IgD-negative memory B cell (primary cell): ENCODE results near the gene RTP5. TPM values are rescaled to one million over a fixed set of nuclear protein-coding genes. Genes with fewer than 3 reads are reported as not detected.
"Not testable (repeated sequence)": the region's sequence is repeated elsewhere in the genome, so short reads cannot be mapped to it uniquely, and the experiment has no call there.

Source experiments
- H3K27ac Mint-ChIP-seq, 3 donors: one replicate each; pipeline ENCODE4 v1.8.0; 2020 to 2022; ENCODE audit warnings: mild to moderate bottlenecking in 3 of 3, mixed read lengths in 3 of 3, moderate library complexity in 1 of 3
- H3K27me3 Mint-ChIP-seq: one replicate; pipeline ENCODE4 v1.8.0; 2021; ENCODE audit warnings: mixed read lengths
- H3K36me3 Mint-ChIP-seq: one replicate; pipeline ENCODE4 v1.8.0; 2020; ENCODE audit warnings: mild to moderate bottlenecking, mixed read lengths
- H3K4me1 Mint-ChIP-seq, 3 donors: one replicate each; pipeline ENCODE4 v1.8.0; 2020 to 2022; ENCODE audit warnings: mixed read lengths in 3 of 3, mild to moderate bottlenecking in 1 of 3
- H3K4me3 Mint-ChIP-seq, 4 donors: one replicate each; pipeline ENCODE4 v1.8.0; 2020 to 2022; ENCODE audit warnings: mild to moderate bottlenecking in 4 of 4, mixed read lengths in 4 of 4, moderate library complexity in 3 of 4
- H3K9me3 Mint-ChIP-seq, 3 donors: one replicate each; pipeline ENCODE4 v1.8.0; 2020 to 2021; ENCODE audit warnings: mixed read lengths in 3 of 3, mild to moderate bottlenecking in 1 of 3
- polyA plus RNA-seq: library from polyadenylated mRNA; unstranded; fragments of 300-500 nt; fragmentation: Illumina TruSeq; gene quantifications from one replicate; pipeline ENCODE4 v1.2.3, GENCODE V29; 2021

Gene RTP5
- polyA plus RNA-seq, 1 donor from 2014 or later, result not detected

DNA sequence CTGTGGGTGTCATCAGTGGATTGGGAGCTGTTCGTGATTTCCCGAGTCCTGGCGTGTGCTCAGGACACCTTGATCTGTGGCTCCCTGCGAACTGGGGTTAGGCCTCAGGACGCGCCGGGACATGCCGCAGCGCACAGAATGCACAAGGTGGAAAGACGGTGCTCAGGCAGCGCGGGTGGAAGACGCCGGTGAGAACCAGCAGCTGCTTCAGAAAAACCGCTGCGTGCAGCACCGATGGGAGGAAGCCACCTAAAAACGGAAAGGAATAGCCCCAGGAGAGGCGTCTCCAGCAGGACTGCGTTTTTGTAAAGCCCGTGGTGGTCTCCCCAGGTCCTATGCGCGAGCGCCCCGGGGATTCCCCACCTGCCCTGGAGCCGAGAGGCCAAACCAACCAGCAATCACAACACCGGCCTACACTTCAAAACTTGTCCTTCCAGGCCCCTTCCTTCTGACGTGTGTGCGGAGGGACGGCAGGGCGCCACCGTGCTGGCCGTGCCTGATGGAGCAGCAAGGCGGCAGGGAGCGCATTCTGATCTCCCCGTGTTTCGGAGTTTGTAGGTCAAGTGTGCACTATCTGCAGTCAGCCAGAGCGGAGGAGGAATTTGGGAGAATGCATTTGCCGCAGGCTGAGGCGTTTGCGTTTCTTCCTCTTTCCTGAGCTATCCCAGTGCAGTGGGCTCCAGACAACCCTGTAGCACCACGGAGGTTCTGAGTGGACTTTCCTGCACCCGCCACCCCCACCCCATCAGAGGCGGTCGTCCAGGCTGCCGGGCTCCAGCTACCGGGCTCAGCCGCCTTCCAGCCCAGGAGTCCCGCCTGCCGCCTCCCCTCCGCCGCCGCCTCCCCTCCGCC, 32.2 kb downstream of the RTP5 start:
- no peaks in the 10 kb centered on the region for H3K9me3 Mint-ChIP-seq
- peak overlapping the region in 1 of 3 donors; percentile 56 for H3K27ac Mint-ChIP-seq
- H3K27me3 Mint-ChIP-seq, result no peaks in the 10 kb centered on the region
- H3K4me3 Mint-ChIP-seq, result no peak overlapping the region
- H3K36me3 Mint-ChIP-seq, result peaks cover 2% of the 10 kb centered on the region
- peaks cover 0 to 3% (median 0%) of the 10 kb centered on the region in 3 donors for H3K4me1 Mint-ChIP-seq

DNA sequence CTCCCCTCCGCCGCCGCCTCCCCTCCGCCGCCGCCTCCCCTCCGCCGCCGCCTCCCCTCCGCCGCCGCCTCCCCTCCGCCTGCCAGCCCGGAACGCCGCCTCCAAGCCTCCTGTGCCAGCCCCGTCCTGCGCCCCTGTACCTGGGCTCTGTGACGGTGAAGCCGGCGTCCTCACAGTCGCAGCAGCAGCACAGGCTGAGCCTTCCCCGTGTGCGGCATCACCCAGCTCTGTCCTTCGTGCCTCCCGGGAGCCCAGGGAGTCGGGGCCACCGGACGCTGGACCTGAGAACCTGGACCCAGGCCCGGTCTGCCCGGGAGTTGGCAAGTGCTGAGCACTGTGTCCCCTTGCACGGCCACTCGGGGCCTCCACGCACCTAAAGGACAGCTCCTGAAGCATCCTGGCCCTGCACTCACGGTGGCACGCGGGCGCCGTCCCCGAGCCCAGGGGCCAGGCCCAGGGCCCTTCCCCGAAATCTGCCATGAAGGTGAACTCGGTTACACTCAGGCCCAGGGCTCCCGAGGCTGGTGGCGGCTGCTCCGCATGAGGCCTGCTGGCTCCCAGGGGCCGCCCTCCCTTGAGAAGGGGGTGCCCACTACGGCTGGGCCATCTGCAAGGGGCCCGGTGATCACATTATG, 32.9 kb downstream of the RTP5 start:
- H3K27me3 Mint-ChIP-seq, result no peaks in the 10 kb centered on the region
- H3K36me3 Mint-ChIP-seq, result peaks cover 4% of the 10 kb centered on the region
- no peak overlapping the region for H3K4me3 Mint-ChIP-seq
- no peak overlapping the region for H3K27ac Mint-ChIP-seq
- H3K9me3 Mint-ChIP-seq, result no peaks in the 10 kb centered on the region
- peaks cover 0 to 3% (median 0%) of the 10 kb centered on the region in 3 donors for H3K4me1 Mint-ChIP-seq

DNA sequence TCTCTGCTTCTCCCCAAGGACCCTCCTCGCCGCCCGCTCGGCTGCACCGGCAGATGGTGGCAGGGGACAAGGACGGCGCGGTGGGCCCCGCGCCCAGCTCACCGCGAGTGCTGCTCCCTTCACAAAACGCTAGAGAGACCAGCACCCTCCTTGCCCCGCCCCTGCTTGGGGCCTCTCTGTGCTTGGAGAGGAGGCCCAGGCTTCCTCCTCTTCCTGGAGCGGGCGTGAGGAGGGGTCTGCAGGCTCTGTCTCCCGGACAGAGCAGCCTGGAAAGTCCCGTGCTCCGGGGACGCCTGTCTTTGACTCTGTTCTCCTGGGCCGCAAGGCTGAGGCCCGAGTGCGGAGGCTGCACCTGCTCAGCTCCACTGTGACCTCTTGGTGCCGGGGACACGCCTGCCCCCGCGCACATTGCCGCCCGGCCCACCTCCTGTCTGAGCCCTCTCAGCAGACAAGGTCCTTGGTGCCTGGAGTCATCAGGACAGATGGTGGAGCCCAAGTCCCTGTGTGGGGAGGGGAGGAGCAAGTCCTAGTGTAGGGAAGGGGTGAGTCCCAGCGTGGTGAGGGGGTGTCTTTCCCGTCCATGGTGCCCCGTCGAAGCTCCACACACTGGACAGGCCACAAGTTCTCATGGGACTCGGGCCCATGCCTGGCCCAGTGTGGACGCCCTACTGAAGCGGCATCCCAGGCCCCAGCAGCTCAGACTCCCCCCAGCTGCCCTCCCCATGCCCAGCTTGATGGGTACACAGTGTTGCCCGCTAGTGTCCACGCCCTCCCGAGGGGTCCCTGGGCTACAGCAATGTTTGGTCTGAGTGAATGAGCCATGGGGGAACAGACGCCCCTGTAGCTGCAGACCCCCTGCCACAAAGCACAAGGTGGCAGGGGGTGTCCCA, 33.8 kb downstream of the RTP5 start:
- Mint-ChIP-seq H3K4me1 (peaks cover 0 to 3% (median 0%) of the 10 kb centered on the region in 3 donors), H3K27ac (no peak overlapping the region), H3K9me3 (no peaks in the 10 kb centered on the region), H3K27me3 (no peaks in the 10 kb centered on the region), H3K4me3 (peak overlapping the region in 1 of 4 donors; percentile 8), H3K36me3 (peaks cover 2% of the 10 kb centered on the region)

DNA sequence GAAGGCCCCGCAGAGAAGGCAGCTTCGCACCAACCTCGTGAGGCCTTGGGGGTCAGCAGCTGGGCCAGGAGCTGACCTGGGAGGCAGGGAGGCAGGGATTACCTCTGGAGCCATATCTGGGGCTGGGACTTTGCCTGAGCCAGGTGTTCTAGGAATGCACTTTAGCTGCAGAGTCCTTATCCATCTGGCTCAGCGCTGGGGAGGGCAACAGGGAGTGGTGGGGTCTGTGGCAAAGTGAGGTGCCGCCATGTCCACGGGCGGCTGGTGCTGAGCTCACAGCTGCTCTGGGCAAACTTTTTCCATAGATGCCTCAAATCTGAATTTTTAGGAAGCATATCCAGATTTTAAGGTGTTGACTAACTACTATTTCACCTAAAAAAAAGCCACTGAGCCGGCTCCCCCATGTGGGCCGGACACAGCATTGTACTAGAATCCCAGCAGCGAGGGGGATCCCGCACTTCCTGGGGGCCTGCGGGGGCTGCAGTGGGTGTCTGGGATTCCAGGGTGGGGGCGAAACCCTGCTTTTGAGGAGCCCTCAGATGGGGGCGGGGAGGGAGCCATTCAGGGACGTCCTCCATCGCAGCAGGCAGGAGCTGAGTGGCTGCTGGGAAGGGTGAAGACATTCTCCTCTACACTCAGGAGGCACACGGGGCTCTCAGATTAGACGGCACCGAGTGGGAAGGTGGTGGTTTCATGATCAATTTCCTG, 34.6 kb downstream of the RTP5 start:
- Mint-ChIP-seq H3K36me3 (peaks cover 2% of the 10 kb centered on the region), H3K27me3 (no peaks in the 10 kb centered on the region), H3K4me1 (peaks cover 0 to 4% (median 0%) of the 10 kb centered on the region in 3 donors), H3K9me3 (no peaks in the 10 kb centered on the region), H3K4me3 (no peak overlapping the region), H3K27ac (no peak overlapping the region)

DNA sequence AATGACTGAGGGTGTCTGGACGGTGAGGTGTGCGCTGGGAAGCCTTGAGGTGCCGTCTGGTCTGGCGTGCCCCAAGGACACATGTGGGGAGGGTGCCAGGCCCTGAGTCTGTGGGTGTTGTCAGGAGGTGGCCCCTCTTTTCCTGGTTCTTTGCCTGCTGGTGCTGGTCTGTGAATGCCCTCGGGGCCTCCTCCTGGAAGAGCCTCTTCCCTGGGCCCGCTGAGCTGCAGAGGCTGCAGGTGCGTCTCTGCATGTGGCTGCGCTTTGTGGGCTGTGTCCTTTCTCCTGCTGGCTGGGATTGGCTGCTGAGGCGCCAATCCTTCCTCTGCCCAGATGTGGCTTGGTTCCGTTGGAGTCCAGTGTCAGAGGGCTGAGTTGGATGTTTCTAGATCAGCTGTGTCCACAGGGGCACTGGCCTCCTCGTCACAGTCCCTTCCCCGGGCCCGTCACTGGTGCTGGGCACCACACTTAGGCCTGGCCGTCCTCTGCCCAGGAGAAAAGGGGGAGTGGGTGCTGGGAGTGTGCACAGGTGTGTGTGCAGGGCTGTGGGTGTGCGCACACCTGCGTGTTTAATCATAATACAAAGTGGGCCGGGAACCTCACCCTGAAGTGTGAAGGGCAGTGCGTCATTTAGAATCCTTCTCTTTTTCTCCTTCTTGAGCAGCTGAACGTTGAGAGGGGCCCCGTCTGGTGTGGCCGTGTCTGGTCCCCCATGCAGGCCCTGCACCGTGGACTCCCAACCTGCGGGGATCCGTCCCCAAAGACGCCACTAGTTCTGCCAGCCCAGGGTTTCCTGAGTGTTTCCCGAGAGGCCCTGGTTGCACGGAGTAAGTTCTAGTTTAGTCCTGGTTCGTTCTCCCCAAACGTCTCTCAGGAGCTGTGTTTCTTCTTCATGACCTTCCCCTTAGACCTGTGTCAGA, 35.5 kb downstream of the RTP5 start:
- no peak overlapping the region for H3K4me3 Mint-ChIP-seq
- H3K9me3 Mint-ChIP-seq, result no peaks in the 10 kb centered on the region
- H3K36me3 Mint-ChIP-seq, result peaks cover 2% of the 10 kb centered on the region
- H3K4me1 Mint-ChIP-seq, result peaks cover 0 to 4% (median 0%) of the 10 kb centered on the region in 3 donors
- peak overlapping the region in 1 of 3 donors; percentile 35 for H3K27ac Mint-ChIP-seq
- no peaks in the 10 kb centered on the region for H3K27me3 Mint-ChIP-seq

DNA sequence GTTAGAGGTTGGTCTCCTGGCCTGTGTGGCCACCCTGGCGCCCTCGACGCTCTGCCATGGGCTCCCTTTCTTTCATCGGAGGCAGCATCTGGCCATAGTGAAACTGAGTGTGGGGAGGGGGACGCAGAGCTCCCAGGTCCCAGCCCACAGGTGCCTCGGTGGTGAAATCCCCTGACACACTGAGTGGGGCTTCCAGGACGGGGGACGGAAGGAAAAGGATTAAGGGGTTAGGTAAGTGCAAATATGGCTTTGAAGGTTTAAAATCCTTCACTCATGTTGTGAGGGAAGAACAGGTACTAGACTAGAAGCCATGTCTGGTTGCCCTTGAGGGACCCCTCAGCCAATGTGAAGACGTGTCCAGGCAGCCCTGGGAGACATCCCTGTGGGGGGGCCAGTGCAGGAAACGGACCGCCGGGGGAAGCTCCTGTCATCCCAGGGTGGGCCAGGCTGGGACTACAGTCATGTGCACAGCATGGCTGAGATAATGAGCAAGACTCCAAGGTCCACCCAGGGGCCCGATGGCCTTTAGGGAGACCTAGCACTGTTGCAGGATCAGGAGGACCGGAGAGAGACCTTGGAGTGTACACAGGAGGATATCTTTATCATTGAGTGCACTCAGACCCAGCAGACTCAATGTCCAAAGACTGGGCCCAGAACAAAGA, 36.3 kb downstream of the RTP5 start:
- Mint-ChIP-seq H3K27ac (no peak overlapping the region), H3K4me3 (no peak overlapping the region), H3K4me1 (peaks cover 0 to 4% (median 0%) of the 10 kb centered on the region in 3 donors), H3K9me3 (no peaks in the 10 kb centered on the region), H3K36me3 (peaks cover 7% of the 10 kb centered on the region), H3K27me3 (no peaks in the 10 kb centered on the region)

DNA sequence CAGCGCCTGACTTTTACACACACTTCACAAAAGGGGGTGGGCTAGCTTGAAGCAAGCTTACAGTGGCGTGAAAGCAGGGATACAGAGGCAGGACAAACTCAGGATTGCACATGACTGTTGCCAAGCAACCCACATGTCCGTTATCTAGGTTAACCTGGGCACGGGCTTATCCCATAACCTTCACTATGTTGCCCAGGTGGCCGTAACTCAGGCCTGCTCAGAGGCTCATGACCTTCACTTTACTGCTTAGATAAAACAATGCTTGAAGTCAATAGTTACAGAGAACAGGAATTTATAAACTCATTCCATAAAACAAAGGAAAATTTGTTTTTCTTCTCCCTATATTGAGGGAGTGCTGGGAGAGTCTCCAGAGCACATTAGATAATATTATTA, 36.8 kb downstream of the RTP5 start:
- not testable (repeated sequence) for H3K36me3 Mint-ChIP-seq, H3K27ac Mint-ChIP-seq, H3K27me3 Mint-ChIP-seq

DNA sequence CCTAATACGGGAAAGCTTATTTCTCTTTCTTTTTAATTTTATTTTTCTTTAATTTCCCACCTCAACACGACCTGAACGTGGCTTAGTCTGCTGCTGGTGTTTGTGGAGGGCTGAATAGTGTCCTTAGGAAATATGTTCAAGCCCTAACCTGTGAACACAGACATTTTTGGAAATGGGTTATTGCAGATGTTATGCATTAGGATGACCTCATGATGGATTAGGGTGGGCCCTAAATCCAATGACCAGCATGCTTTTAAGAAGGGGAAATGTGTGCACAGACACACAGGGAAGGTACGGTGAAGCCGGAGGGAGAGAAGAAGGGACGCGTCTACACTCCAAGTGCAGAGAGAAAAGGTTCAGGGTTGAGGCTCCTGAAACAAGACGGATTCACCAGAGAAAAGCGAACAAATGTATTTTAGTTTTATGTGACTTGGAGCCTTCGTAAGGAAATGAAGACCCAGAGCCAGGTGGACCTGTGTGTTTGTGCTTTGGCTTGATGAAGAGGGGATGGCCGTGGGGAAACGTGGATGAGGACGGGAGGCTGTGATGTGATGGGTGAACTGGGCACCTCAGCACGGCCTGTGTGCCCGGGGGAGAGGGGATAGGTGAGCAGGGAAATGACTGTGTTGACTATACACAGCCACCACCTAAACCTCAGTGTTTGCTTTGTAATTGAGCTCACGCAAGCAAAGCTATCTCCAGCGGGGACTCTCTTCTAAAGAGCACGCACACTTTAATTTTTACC, 37.5 kb downstream of the RTP5 start:
- Mint-ChIP-seq H3K4me1 (peaks cover 0 to 3% (median 3%) of the 10 kb centered on the region in 3 donors), H3K4me3 (no peak overlapping the region), H3K36me3 (peaks cover 8% of the 10 kb centered on the region), H3K27ac (no peak overlapping the region), H3K27me3 (no peaks in the 10 kb centered on the region), H3K9me3 (no peaks in the 10 kb centered on the region)

More for the DNA sequence above, 36.8 kb downstream of the RTP5 start:
- not testable (repeated sequence) for H3K4me1 Mint-ChIP-seq, H3K4me3 Mint-ChIP-seq, H3K9me3 Mint-ChIP-seq

DNA sequence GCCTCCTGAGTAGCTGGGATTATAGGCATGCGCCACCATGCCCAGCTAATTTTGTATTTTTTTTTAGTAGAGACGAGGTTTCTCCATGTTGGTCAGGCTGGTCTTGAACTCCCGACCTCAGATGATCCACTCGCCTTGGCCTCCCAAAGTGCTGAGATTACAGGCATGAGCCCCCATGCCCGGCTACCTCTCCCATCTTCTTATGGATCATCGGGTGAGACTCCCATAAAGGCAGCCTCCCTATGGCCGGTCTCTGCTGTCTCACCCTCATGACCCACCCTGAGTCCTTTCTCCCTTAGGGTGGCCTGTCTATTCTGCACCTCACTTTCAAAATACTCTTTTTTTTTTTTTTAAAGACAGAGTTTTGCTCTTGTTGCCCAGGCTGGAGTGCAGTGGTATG, 38.3 kb downstream of the RTP5 start:
- H3K4me3 Mint-ChIP-seq, H3K27me3 Mint-ChIP-seq, H3K36me3 Mint-ChIP-seq, H3K9me3 Mint-ChIP-seq, H3K27ac Mint-ChIP-seq, H3K4me1 Mint-ChIP-seq: not testable (repeated sequence)

DNA sequence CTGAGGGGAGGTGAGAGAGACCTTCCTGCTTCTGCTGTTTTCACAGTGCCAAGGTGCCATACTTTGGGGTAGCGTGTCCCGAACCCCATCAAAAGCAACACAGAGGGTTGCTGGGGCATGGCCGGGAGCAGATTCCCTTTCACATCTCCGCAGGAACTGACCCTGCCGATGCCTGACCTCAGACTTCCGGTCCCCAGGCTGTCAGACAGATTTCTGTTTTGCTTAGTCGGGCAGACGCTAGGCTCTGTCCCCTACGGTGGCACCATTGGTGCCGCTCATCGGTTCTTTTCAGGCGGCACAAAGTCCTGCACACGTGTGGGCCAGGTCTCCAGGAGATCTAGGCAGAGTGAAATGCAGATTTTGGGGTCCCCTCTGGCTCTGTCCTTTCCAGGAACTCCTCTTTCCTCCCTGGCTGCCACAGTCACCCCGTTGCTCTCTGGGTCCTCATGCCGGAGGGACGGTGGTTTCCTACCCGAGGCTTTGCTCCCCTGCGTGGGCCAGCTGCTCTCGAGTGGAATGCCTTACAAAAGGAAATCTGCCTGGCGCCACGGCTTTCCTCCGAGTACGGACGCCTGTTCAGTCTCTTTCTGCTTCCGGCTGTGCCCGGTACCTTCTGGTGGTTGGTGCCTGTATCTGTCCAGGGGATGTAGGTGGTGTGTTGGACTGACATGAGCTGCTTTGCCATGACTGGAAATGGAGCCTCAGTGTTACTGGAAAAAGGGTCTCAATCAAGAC, 39.3 kb downstream of the RTP5 start:
- H3K4me1 Mint-ChIP-seq, result peaks cover 0 to 5% (median 3%) of the 10 kb centered on the region in 3 donors
- H3K27ac Mint-ChIP-seq, result no peak overlapping the region
- peaks cover 8% of the 10 kb centered on the region for H3K36me3 Mint-ChIP-seq
- H3K4me3 Mint-ChIP-seq, result peak overlapping the region in 1 of 4 donors; percentile 8
- no peaks in the 10 kb centered on the region for H3K27me3 Mint-ChIP-seq
- peaks cover 0 to 2% (median 0%) of the 10 kb centered on the region in 3 donors for H3K9me3 Mint-ChIP-seq

DNA sequence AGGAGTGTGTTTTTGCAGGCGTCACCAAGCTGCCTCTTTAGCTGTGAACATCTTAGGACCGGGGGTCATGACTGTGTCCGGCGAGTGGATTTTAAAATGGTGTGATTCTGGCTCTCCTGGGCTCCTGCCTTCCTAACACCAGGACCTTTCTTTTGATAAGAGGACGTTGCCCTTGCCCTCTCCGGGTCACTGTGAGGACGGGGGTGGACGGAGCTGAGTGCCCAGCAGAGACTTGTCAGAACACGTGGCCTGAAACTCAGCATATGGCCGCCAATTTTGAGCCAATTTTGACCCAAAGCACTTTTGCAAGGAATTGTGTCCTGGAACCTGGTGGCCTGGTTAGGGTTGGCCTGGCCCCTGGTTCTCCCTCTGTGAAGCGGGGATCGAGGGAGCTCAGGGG, 40.2 kb downstream of the RTP5 start:
- H3K36me3 Mint-ChIP-seq, result peaks cover 8% of the 10 kb centered on the region

More for the DNA sequence above, 40.2 kb downstream of the RTP5 start:
- Mint-ChIP-seq H3K27ac (no peak overlapping the region), H3K4me3 (no peak overlapping the region), H3K27me3 (no peaks in the 10 kb centered on the region), H3K4me1 (peaks cover 0 to 5% (median 3%) of the 10 kb centered on the region in 3 donors), H3K9me3 (peaks cover 0 to 2% (median 0%) of the 10 kb centered on the region in 3 donors)
